HepG2 (cell line): ENCODE measurements around the gene TAGLN. TPM values are rescaled to one million over a fixed set of nuclear protein-coding genes. Genes with fewer than 3 reads are reported as not detected.

Experiments used
- ATAC-seq: fragments of 200-7000 bp; cut with Tn5 transposase; 3 replicates; pipeline ENCODE4 v1.9.1; 2020; ENCODE audit warnings: mild to moderate bottlenecking, moderate library complexity
- BruUV-seq: library from RNA; stranded (reverse); fragments of 400-500 nt; replicated peaks from 2 replicates; lab custom pipeline; 2021; lab: Mats Ljungman, UMichigan
- CTCF ChIA-PET: fragments of 300-600 bp; formaldehyde crosslinking; extraction: SDS; loops from one replicate; lab custom pipeline; 2021; ENCODE audit warnings: low total read pairs, inconsistent platforms, low intra/inter-chr PET ratio; lab: Yijun Ruan, JAX
- POLR2A ChIA-PET: fragments of 350-600 bp; sonication (Branson Sonifier 250); formaldehyde crosslinking; loops from one replicate; lab custom pipeline; 2020; ENCODE audit warnings: antibody characterized with exemption, inconsistent platforms; lab: Yijun Ruan, JAX
- DNase-seq: peaks from one replicate; pipeline ENCODE4 v3.0.0-alpha.2; 2015; ENCODE audit warnings: low spot score
- FAIRE-seq: peaks from 3 replicates; lab custom pipeline; 2011; peaks lifted over from hg19 to GRCh38; lab: Jason Lieb, UNC
- H2AFZ ChIP-seq: one replicate; pipeline ENCODE4 v1.6.1; 2011; ENCODE audit warnings: low read length, inconsistent platforms
- H3K27ac ChIP-seq: fragments of 300-600 bp; 3 replicates; pipeline ENCODE4 v1.8.0; 2011; ENCODE audit warnings: mixed run types, mild to moderate bottlenecking, mixed read lengths, low read length, inconsistent platforms; ENCODE audit not compliant: insufficient read depth; ENCODE audit errors: extremely low read length
- H3K27me3 ChIP-seq, 2 experiments: fragments of 200-600 bp in 1 of 2; 2 replicates in 1 of 2; 3 replicates in 1 of 2; pipeline versions ENCODE4 v1.6.0 to v1.8.0; 2011; ENCODE audit warnings: low read length in 2 of 2, mild to moderate bottlenecking in 2 of 2, moderate library complexity in 2 of 2, inconsistent platforms in 1 of 2; ENCODE audit not compliant: insufficient read depth in 2 of 2, control insufficient read depth in 1 of 2
- H3K36me3 ChIP-seq, 2 experiments: fragments of 200-600 bp in 1 of 2; replicated peaks in 1 of 2; 2 replicates in 1 of 2; 3 replicates in 1 of 2; pipeline versions ENCODE4 v1.5.1 to v1.8.0; 2011; ENCODE audit warnings: low read length in 2 of 2, inconsistent platforms in 1 of 2; ENCODE audit not compliant: insufficient read depth in 2 of 2, control insufficient read depth in 1 of 2
- H3K4me1 ChIP-seq: 2 replicates; pipeline ENCODE4 v1.5.1; 2012; ENCODE audit warnings: low read length, inconsistent platforms; ENCODE audit not compliant: insufficient read depth
- H3K4me2 ChIP-seq: 2 replicates; pipeline ENCODE4 v1.6.0; 2011; ENCODE audit warnings: low read depth, low read length, inconsistent platforms
- H3K4me3 ChIP-seq, 3 experiments: fragments of 200-600 bp in 1 of 3; sonication (generic), shearing (Covaris generic) in 1 of 3; replicated peaks in 1 of 3; 2 replicates each; pipeline ENCODE4 v1.5.1; 2011 to 2016; ENCODE audit warnings: low read length in 3 of 3, inconsistent platforms in 2 of 3, low read depth in 2 of 3, mild to moderate bottlenecking in 2 of 3, control low read depth in 1 of 3, mixed read lengths in 1 of 3; ENCODE audit not compliant: insufficient read depth in 1 of 3
- H3K79me2 ChIP-seq: one replicate; pipeline ENCODE4 v1.6.1; 2011; ENCODE audit warnings: low read length, inconsistent platforms; ENCODE audit not compliant: insufficient read depth
- H3K9ac ChIP-seq: 2 replicates; pipeline ENCODE4 v1.6.0; 2011; ENCODE audit warnings: mild to moderate bottlenecking, low read depth, low read length, inconsistent platforms; ENCODE audit not compliant: insufficient read depth
- H3K9me3 ChIP-seq: 2 replicates; pipeline ENCODE4 v1.5.1; 2012; ENCODE audit warnings: mild to moderate bottlenecking, low read length
- H4K20me1 ChIP-seq: 2 replicates; pipeline ENCODE4 v1.6.0; 2011; ENCODE audit warnings: inconsistent platforms, mild to moderate bottlenecking, low read length, moderate library complexity; ENCODE audit not compliant: insufficient read depth
- CHD2 ChIP-seq: IDR thresholded peaks from 2 replicates; pipeline ENCODE4 v1.6.1; 2011; ENCODE audit warnings: low read depth, low read length, improper control_type of control experiment
- FOXM1 ChIP-seq: sonication (generic); formaldehyde crosslinking; IDR thresholded peaks from 2 replicates; pipeline ENCODE4 v1.5.0; 2020; ENCODE audit warnings: missing genetic modification reagents
- GLI4 ChIP-seq: sonication (generic); formaldehyde crosslinking; IDR thresholded peaks from 2 replicates; pipeline ENCODE4 v1.5.1; 2020; ENCODE audit warnings: missing genetic modification reagents, mild to moderate bottlenecking, moderate library complexity, borderline replicate concordance
- GTF2F1 ChIP-seq: fragments of 150-350 bp; IDR thresholded peaks from 2 replicates; pipeline ENCODE4 v1.6.1; 2014; ENCODE audit warnings: low read length
- JUNB ChIP-seq: sonication (generic); formaldehyde crosslinking; IDR thresholded peaks from 2 replicates; pipeline ENCODE4 v1.8.0; 2022; ENCODE audit warnings: missing genetic modification reagents, mild to moderate bottlenecking, borderline replicate concordance
- KAT8 ChIP-seq: IDR thresholded peaks from 2 replicates; pipeline ENCODE4 v1.6.1; 2016; ENCODE audit warnings: missing genetic modification reagents, missing compliant biosample characterization
- KDM5A ChIP-seq: fragments of 200-600 bp; sonication (generic); IDR thresholded peaks from 2 replicates; pipeline ENCODE4 v1.7.0; 2018; ENCODE audit warnings: antibody characterized with exemption, mild to moderate bottlenecking, low read length, borderline replicate concordance
- NFE2 ChIP-seq: sonication (generic); formaldehyde crosslinking; IDR thresholded peaks from 2 replicates; pipeline ENCODE4 v1.4.0; 2020; ENCODE audit warnings: missing genetic modification reagents
- THAP11 ChIP-seq: IDR thresholded peaks from 2 replicates; pipeline ENCODE4 v1.6.1; 2016; ENCODE audit warnings: missing biosample characterization, missing genetic modification reagents
- ZFP36L2 ChIP-seq: sonication (generic); formaldehyde crosslinking; IDR thresholded peaks from 2 replicates; pipeline ENCODE4 v1.4.0; 2020; ENCODE audit warnings: missing genetic modification reagents
- ZFP41 ChIP-seq: sonication (generic); formaldehyde crosslinking; IDR thresholded peaks from 2 replicates; pipeline ENCODE4 v1.4.0; 2020; ENCODE audit warnings: mild to moderate bottlenecking, missing genetic modification reagents, borderline replicate concordance
- ZNF143 ChIP-seq: sonication (generic); formaldehyde crosslinking; IDR thresholded peaks from 2 replicates; pipeline ENCODE4 v1.4.0; 2020; ENCODE audit warnings: missing genetic modification reagents
- ZNF383 ChIP-seq: sonication (generic); formaldehyde crosslinking; IDR thresholded peaks from 2 replicates; pipeline ENCODE4 v1.4.0; 2020; ENCODE audit warnings: missing genetic modification reagents, mild to moderate bottlenecking, borderline replicate concordance
- ZNF768 ChIP-seq: sonication (generic); formaldehyde crosslinking; IDR thresholded peaks from 2 replicates; pipeline ENCODE4 v1.4.0; 2020; ENCODE audit warnings: missing genetic modification reagents
- WGBS: methylation state at CpG from one replicate; pipeline ENCODE4 v1.1.6; 2017; ENCODE audit warnings: low lambda C conversion rate; 5-methylcytosine and 5-hydroxymethylcytosine counted together
- in situ Hi-C: cut with HindIII; loops from 2 replicates; pipeline ENCODE4 v1.10.0; 2017; ENCODE audit warnings: low pct_unique_long_range_greater_than_20kb; ENCODE audit not compliant: extremely low pct_ligation_motif_present
- intact Hi-C: fragments of 100-400 bp; cut with micrococcal nuclease; formaldehyde crosslinking; loops from one replicate; pipeline ENCODE4 v1.10.0; 2022; ENCODE audit not compliant: unreplicated experiment
- polyA plus RNA-seq, 8 experiments: library from polyadenylated mRNA; depleted of rRNA in 3 of 8; stranded (reverse) in 7 of 8; unstranded in 1 of 8; fragments of >200 nt; fragmentation: Illumina TruSeq in 4 of 8; extraction: Trizol in 4 of 8; gene quantifications; 2 replicates each; pipeline versions ENCODE4 v1.2.1 to v1.2.3, GENCODE V29; 2011 to 2016; ENCODE audit warnings: low read depth in 4 of 8, missing spikeins in 1 of 8, mixed read lengths in 1 of 8; ENCODE audit not compliant: insufficient read depth in 1 of 8
- total RNA-seq, 5 experiments: library from RNA; depleted of rRNA; stranded (reverse); fragments of >200 nt; fragmentation: Illumina TruSeq; extraction: Trizol; gene quantifications; 2 replicates each; pipeline ENCODE4 v1.2.3, GENCODE V29; 2016; ENCODE audit warnings: low read depth in 1 of 5
- TF ChIP-seq, protein P1 (sequence below): fragments of 450-650 bp; IDR thresholded peaks from 2 replicates; pipeline ENCODE4 v1.6.1; 2017; ENCODE audit warnings: mild to moderate bottlenecking

TAGLN gene
- total and polyA plus RNA-seq, 2 of the 13 experiments (the other 11 are each of a cell fraction or from before 2014, with no cell fraction given) = 12.6 to 75.4 TPM

DNA sequence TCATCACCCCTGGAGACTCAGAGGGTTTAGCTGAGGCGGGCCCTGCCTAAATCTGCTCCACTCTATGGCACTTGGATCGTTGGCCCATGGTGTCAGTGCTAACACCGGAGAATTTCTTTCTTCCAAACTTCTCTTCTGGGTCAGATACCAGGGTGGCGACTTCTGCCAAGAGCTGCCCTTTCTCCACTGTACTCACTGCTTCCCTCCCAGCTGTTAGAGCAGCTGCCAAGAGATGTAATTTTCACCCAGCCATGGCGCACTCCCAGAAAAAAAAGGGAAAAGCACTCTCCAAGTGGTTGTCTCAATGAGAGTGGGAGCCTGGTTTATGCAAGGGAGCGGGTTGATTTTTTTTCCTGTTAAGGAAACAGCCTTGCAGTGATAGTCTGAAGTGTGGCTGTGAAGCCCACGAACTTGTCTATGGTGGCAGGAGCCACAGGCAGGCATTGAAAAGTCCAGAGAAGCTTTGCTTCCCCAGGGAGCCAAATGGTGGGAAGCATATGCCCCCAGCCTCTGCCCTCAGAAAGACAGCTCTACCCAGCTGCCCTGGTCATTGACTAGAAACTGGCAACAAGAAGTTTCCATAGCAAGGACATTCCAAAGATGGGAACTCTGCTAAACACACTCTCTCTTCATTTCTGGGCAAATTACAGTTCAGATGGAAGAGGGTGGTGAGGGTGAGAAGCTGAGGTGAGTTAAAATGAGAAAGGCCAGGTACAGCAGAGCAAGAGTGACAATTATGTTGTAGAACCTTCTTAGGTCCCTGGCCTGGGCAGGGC is 22.0 kb downstream of the TAGLN start:
- no peaks in the 10 kb centered on the region for H3K27me3 ChIP-seq
- ChIA-PET CTCF (no interaction called here), POLR2A (no interaction called here)
- FAIRE-seq (no peak), ATAC-seq (no peak), DNase-seq (no peak)
- no peaks in the 10 kb centered on the region for H3K9me3 ChIP-seq
- TF ChIP-seq KAT8 (CRISPR knock-in tag) (no peak), GLI4 (CRISPR knock-in tag) (no peak), ZNF143 (CRISPR knock-in tag) (no peak), CHD2 (no peak)
- H4K20me1 ChIP-seq = no peaks in the 10 kb centered on the region
- H3K9ac ChIP-seq = no peak overlapping the region
- H3K4me2 ChIP-seq = no peak overlapping the region
- WGBS = 90% methylated on average over 3 of the region's 7 CpGs
- peaks cover 16% of the 10 kb centered on the region for H3K4me1 ChIP-seq
- no peak overlapping the region for H3K4me3 ChIP-seq
- H3K36me3 ChIP-seq = peaks cover 0 to 20% of the 10 kb centered on the region in 2 experiments; a peak in 2 of 5 replicates
- BruUV-seq = no TSS peak
- intact Hi-C loops (loop anchor here (10.0 kb wide), 1 partner anchor 116 kb away; no protein-coding TSS in a partner anchor), in situ Hi-C loops (loop anchor here (5.0 kb wide), 1 partner anchor 39 kb away; no protein-coding TSS in a partner anchor)
- H2AFZ ChIP-seq = no peak overlapping the region
- H3K79me2 ChIP-seq = no peaks in the 10 kb centered on the region
- no peak overlapping the region for H3K27ac ChIP-seq

DNA sequence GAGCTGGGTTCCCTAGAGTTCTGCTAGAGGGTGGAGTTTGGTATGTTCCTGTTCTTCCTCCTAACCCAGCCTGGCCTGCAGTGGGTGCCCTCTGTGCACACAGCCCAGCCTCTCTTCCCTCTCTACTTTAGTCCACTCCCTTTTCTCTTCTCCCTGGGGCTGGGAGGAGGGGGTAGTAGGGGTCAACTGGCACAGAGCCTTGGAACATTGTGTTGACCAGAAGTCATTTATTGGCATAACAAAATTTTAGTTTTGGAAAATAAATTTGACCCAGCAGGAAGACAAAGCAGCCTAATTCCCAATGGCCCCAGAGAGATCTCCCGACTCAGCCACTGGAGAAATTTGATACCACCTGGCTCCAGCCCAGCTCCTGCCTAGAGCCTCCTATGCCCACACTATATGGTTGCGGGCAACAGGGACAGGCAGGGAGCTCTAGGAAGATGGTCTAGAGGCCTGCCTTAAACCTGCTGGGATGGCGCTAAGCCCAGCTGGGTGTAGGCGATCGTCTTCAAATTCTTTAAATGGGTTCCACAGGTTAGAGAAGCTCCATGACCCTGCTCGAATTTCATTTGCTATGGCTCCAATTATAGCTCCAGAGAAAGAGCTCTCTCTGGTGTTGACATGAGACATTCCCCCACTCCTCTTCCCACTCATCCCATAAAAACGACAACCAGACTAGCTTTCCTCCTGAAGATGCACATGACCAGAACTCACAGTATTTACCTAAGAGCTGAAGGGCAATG is 22.8 kb downstream of the TAGLN start:
- intact Hi-C loops (loop anchor here (10.0 kb wide), 1 partner anchor 117 kb away; no protein-coding TSS in a partner anchor), in situ Hi-C loops (loop anchor here (5.0 kb wide), 1 partner anchor 40 kb away; no protein-coding TSS in a partner anchor)
- ATAC-seq (no peak), FAIRE-seq (no peak), DNase-seq (no peak)
- Histone ChIP-seq H3K9ac (no peak overlapping the region), H4K20me1 (no peaks in the 10 kb centered on the region), H3K36me3 (peaks cover 0 to 22% of the 10 kb centered on the region in 2 experiments; a peak in 2 of 5 replicates), H3K27ac (no peak overlapping the region), H3K4me2 (no peak overlapping the region), H2AFZ (no peak overlapping the region), H3K4me3 (no peak overlapping the region), H3K9me3 (no peaks in the 10 kb centered on the region), H3K4me1 (peaks cover 16% of the 10 kb centered on the region), H3K79me2 (no peaks in the 10 kb centered on the region), H3K27me3 (no peaks in the 10 kb centered on the region)
- TF ChIP-seq ZNF768 (CRISPR knock-in tag) (no peak), KDM5A (no peak), ZNF383 (CRISPR knock-in tag) (no peak), THAP11 (CRISPR knock-in tag) (no peak), ZFP41 (CRISPR knock-in tag) (no peak), FOXM1 (CRISPR knock-in tag) (no peak), NFE2 (CRISPR knock-in tag) (no peak), ZFP36L2 (CRISPR knock-in tag) (no peak), GTF2F1 (no peak), JUNB (CRISPR knock-in tag) (no peak)
- TF ChIP-seq, protein P1, sequence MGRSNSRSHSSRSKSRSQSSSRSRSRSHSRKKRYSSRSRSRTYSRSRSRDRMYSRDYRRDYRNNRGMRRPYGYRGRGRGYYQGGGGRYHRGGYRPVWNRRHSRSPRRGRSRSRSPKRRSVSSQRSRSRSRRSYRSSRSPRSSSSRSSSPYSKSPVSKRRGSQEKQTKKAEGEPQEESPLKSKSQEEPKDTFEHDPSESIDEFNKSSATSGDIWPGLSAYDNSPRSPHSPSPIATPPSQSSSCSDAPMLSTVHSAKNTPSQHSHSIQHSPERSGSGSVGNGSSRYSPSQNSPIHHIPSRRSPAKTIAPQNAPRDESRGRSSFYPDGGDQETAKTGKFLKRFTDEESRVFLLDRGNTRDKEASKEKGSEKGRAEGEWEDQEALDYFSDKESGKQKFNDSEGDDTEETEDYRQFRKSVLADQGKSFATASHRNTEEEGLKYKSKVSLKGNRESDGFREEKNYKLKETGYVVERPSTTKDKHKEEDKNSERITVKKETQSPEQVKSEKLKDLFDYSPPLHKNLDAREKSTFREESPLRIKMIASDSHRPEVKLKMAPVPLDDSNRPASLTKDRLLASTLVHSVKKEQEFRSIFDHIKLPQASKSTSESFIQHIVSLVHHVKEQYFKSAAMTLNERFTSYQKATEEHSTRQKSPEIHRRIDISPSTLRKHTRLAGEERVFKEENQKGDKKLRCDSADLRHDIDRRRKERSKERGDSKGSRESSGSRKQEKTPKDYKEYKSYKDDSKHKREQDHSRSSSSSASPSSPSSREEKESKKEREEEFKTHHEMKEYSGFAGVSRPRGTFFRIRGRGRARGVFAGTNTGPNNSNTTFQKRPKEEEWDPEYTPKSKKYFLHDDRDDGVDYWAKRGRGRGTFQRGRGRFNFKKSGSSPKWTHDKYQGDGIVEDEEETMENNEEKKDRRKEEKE = no peak
- no TSS peak for BruUV-seq
- 85% methylated on average over 5 of the region's 7 CpGs for WGBS
- CTCF ChIA-PET = no interaction called here
- POLR2A ChIA-PET = no interaction called here
